NT2/D1 (cell line): Measurements from ENCODE around the gene CD2AP.

Source experiments
- SUZ12 ChIP-seq: IDR thresholded peaks from 2 replicates; pipeline ENCODE4 v1.6.1; 2011; ENCODE audit not compliant: insufficient read length, insufficient read depth; ENCODE audit errors: extremely low read depth
- YY1 ChIP-seq: IDR thresholded peaks from 2 replicates; pipeline ENCODE4 v1.6.1; 2011; ENCODE audit not compliant: insufficient read length, insufficient read depth

DNA sequence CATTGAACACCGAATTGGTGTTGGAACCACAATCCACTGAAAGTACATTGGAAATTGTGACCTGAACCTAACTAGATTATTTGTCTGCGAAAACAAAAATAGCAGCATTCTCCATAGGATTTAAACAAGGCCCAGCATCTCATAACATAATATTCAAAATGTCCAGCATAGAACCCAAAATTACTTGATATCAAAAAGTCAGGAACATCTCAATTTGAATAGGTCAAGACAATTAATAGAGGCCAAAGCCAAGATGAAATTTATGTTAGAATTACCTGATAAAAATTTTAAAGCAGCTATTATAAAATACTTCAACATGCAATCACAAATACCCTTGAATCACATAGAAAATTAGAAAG, 42.4 kb upstream of the CD2AP start:
- no peak for TF ChIP-seq YY1
- TF ChIP-seq SUZ12: no peak
